ENCODE results near the gene PMIS2. TPM values are rescaled to one million over a fixed set of nuclear protein-coding genes. Genes with fewer than 3 reads are reported as not detected.
A peak's percentile ranks its signal among the peaks of the same experiment; 100 is the strongest.

Gene PMIS2
- total RNA-seq, 2 experiments from 2014 or later = not detected

- Mint-ChIP-seq H3K9me3 (no peaks in the 10 kb centered on the region), H3K27ac (peak overlapping the region; percentile 92), H3K4me1 (ENCODE audit: low read depth) (peaks cover 42% of the 10 kb centered on the region), H3K4me3 (peak overlapping the region; percentile 91), H3K27me3 (no peaks in the 10 kb centered on the region), H3K36me3 (ENCODE audit: low read depth) (peaks cover 43% of the 10 kb centered on the region)
- intact Hi-C loops (cut with micrococcal nuclease) = no loop called here
- no peak for DNase-seq
- ChIA-PET CTCF (interaction anchor here (2.5 to 3.4 kb wide), 3 partner anchors 11 to 194 kb away, joined by 6 to 27 read pairs (median 13); no protein-coding TSS in a partner anchor), POLR2A (no interaction called here)
- TF ChIP-seq CTCF (IDR thresholded peaks at IDR 0.05) = no peak
- no peak for ATAC-seq
These were observed 39.4 kb upstream of the PMIS2 start for GRCh38 chr19:35546532-35546931.

GRCh38 chr19:35549174-35549788 is 36.7 kb upstream of the PMIS2 start:
- H3K4me1 Mint-ChIP-seq (ENCODE audit: low read depth) = peaks cover 33% of the 10 kb centered on the region
- ChIA-PET POLR2A (interaction anchor here (1.1 kb wide), 1 partner anchor 38 kb away, joined by 4 read pairs; no protein-coding TSS in a partner anchor), CTCF (interaction anchor here (0.6 to 3.4 kb wide), 31 partner anchors 9 to 381 kb away, joined by 3 to 36 read pairs (median 6); partner anchors contain the start of genes COX6B1, ETV2 and HAUS5)
- peak; percentile 86 for TF ChIP-seq CTCF (IDR thresholded peaks at IDR 0.05)
- no peaks in the 10 kb centered on the region for H3K9me3 Mint-ChIP-seq
- no peak overlapping the region for H3K27ac Mint-ChIP-seq
- DNase-seq (peak; percentile 67), ATAC-seq (no peak)
- H3K36me3 Mint-ChIP-seq (ENCODE audit: low read depth) = peaks cover 36% of the 10 kb centered on the region
- H3K27me3 Mint-ChIP-seq = no peaks in the 10 kb centered on the region
- H3K4me3 Mint-ChIP-seq = no peak overlapping the region
- intact Hi-C loops (cut with micrococcal nuclease) = no loop called here

- ChIA-PET CTCF (interaction anchor here (0.6 to 3.4 kb wide), 10 partner anchors 8 to 164 kb away, joined by 3 to 36 read pairs (median 12); partner anchors contain the start of gene HAUS5), POLR2A (interaction anchor here (1.1 kb wide), 1 partner anchor 37 kb away, joined by 4 read pairs; no protein-coding TSS in a partner anchor)
- Mint-ChIP-seq H3K4me3 (no peak overlapping the region), H3K4me1 (ENCODE audit: low read depth) (peaks cover 28% of the 10 kb centered on the region), H3K9me3 (no peaks in the 10 kb centered on the region), H3K27ac (no peak overlapping the region), H3K27me3 (no peaks in the 10 kb centered on the region), H3K36me3 (ENCODE audit: low read depth) (peaks cover 29% of the 10 kb centered on the region)
- intact Hi-C loops (cut with micrococcal nuclease) = no loop called here
- ATAC-seq (no peak), DNase-seq (no peak)
- no peak for TF ChIP-seq CTCF (IDR thresholded peaks at IDR 0.05)
These were observed 36.0 kb upstream of the PMIS2 start for GRCh38 chr19:35549879-35550523.

- no peak for DNase-seq
- peaks cover 26% of the 10 kb centered on the region for H3K36me3 Mint-ChIP-seq (ENCODE audit: low read depth)
- CTCF ChIA-PET = no interaction called here
- no peak for ATAC-seq
- no peak overlapping the region for H3K4me3 Mint-ChIP-seq
- no peaks in the 10 kb centered on the region for H3K9me3 Mint-ChIP-seq
- TF ChIP-seq CTCF (IDR thresholded peaks at IDR 0.05) = no peak
- peaks cover 25% of the 10 kb centered on the region for H3K4me1 Mint-ChIP-seq (ENCODE audit: low read depth)
- intact Hi-C loops (cut with micrococcal nuclease) = no loop called here
- no peak overlapping the region for H3K27ac Mint-ChIP-seq
- POLR2A ChIA-PET = no interaction called here
- H3K27me3 Mint-ChIP-seq = no peaks in the 10 kb centered on the region
These were observed 34.7 kb upstream of the PMIS2 start for GRCh38 chr19:35551091-35551810.

Data from activated CD8-positive, alpha-beta T cell treated with anti-CD3 and anti-CD28 coated beads for 36 hours (primary cell).